Vagina (tissue), 2 donors: ENCODE results near the gene ESR1.

Experiments
- POLR2A ChIP-seq, 2 donors: fragments of 450-650 bp; IDR thresholded peaks; one replicate each; pipeline ENCODE4 v1.6.1; 2017; ENCODE audit warnings: antibody characterized with exemption in 2 of 2, mild to moderate bottlenecking in 2 of 2, moderate library complexity in 2 of 2
- POLR2AphosphoS5 ChIP-seq, 2 donors: sonication (generic); formaldehyde crosslinking; IDR thresholded peaks; one replicate each; pipeline ENCODE4 v1.9.0; 2017; ENCODE audit warnings: antibody characterized with exemption in 2 of 2, mild to moderate bottlenecking in 2 of 2, low read depth in 1 of 2; ENCODE audit not compliant: insufficient read depth in 1 of 2
- TF ChIP-seq, protein P1 (sequence below), 3 experiments: fragments of 450-650 bp in 2 of 3; fragments of 200-600 bp in 1 of 3; sonication (generic) in 1 of 3; IDR thresholded peaks; one replicate each; pipeline ENCODE4 v1.5.1; 2017 to 2019; ENCODE audit warnings: antibody characterized with exemption in 3 of 3, mild to moderate bottlenecking in 2 of 3, moderate library complexity in 2 of 3

DNA sequence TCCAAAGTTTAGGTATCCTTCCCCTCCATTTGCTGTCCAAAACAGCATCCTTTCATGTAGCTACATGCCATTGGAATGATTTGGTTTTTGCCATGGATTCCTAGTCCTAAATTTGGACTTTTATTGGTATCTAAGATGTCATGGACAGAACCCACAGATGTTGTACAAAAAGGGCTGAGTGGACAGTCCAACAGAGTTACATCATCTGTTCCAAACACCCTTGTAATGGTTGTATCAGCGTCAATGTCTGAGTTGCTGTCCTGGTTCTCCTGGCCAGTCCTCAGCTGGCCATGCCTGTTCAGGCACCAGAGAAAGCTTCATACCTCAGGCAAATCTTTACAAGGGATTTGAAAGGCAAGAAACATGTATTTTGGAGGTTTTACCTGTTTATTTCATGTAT, 191.3 kb downstream of the ESR1 start:
- TF ChIP-seq, protein P1, sequence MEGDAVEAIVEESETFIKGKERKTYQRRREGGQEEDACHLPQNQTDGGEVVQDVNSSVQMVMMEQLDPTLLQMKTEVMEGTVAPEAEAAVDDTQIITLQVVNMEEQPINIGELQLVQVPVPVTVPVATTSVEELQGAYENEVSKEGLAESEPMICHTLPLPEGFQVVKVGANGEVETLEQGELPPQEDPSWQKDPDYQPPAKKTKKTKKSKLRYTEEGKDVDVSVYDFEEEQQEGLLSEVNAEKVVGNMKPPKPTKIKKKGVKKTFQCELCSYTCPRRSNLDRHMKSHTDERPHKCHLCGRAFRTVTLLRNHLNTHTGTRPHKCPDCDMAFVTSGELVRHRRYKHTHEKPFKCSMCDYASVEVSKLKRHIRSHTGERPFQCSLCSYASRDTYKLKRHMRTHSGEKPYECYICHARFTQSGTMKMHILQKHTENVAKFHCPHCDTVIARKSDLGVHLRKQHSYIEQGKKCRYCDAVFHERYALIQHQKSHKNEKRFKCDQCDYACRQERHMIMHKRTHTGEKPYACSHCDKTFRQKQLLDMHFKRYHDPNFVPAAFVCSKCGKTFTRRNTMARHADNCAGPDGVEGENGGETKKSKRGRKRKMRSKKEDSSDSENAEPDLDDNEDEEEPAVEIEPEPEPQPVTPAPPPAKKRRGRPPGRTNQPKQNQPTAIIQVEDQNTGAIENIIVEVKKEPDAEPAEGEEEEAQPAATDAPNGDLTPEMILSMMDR (IDR thresholded peaks at IDR 0.05), result no peak
- TF ChIP-seq POLR2A (IDR thresholded peaks at IDR 0.05) (no peak), POLR2AphosphoS5 (IDR thresholded peaks at IDR 0.05; ENCODE audit: insufficient read depth in 1 of 2, low read depth in 1 of 2) (peak in 1 of 2 donors; percentile 9)
